ENCODE data around the gene LSG1.
"Not testable (repeated sequence)": the region's sequence is repeated elsewhere in the genome, so short reads cannot be mapped to it uniquely, and the experiment has no call there.

Gene LSG1

DNA sequence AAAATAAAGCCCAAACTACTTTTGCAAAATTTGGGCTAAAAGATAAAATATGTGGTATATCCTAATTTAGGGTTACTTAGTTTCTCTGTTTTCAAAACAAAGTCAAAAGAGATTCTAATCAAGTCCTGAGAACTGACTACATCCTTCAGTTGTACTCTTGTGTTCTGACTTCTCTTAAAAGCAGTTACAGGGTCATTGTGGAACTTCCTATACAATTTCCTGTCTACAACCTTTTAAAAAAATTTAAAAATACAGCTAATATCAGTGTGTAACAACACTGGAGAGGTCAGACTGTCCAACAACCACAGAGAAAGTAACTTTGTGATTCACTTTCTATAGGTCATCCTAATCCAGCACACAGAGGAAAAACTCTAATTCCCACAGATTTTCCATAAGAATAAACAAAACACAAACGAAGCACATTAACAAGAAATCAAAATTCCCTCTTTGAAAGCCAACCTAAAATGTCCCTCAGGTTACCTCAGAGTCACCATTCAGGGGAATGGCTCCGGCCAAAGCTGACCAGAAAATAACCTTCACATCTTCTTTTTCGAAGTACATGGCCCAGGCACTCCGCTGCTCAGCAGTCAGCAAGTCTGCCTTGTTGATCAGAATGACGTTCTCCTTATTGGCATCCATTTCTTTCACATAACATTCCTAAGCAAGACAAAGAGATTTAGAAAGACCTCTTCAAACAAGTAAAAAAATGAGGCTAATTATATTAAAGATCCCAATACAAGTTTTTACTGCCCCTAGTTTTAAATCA is 13.3 kb downstream of the LSG1 start:
- no peak for DNase-seq (ENCODE audit: low read depth in 2 of 2)

DNA sequence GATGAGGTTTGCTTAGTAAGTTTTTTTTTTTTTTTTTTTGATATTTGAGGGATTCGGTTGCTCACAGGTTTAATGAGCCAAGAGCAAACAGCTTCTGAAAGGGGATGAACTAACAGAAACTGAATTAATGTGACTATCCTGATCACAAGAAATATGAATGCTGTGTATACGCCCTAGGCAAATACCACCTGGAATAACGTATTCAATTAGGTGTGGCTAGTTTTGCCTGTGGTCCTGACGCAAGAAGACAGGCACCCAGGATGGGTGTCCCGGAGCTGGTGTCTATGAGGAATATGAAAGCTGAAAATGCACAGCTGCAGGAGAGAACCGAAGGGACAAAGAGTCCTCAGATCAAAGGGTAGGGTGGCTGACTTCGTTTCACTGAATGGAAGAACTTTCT is 14.6 kb downstream of the LSG1 start:
- no peak for DNase-seq (ENCODE audit: low read depth in 2 of 2)

DNA sequence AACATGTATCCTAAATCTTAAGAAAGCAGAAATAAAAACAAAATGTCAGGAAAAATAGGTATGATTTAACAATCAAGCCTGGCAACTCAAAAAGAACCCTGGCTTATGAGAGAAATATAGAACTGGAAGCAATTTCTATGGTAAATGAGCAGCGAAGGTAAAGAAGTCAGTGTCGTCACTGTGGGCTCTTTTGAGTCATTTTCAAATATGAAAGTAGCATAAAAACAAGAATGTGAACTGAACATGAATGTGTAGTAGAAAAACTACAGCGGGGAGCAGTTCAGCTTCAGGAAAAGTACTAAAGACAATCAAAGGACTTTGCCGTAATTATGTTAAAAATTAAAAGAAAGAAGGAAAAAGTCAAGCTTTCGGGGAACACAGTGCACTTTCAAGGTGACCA is 17.5 kb downstream of the LSG1 start:
- no peak for DNase-seq (ENCODE audit: low read depth in 2 of 2)

DNA sequence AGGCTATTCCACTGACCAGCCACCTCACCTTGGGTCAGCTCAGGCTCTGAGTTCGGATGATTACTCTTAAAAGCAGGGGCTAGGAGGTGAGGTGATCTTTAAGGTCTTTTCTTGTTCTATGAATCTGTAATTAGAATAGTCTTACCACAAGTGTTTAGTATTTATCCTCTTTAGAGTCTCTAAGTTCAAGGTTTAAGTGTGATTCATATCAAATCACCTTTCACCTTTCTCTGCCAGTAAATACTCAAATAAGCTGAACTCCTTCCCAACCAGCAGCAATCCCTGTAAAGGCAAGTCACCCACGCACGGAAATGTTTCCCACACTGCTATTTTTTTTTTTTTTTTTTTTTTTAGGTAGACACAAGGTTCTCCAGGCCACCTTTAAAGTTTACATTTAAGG is 24.2 kb downstream of the LSG1 start:
- no peak for DNase-seq (ENCODE audit: low read depth in 2 of 2)

DNA sequence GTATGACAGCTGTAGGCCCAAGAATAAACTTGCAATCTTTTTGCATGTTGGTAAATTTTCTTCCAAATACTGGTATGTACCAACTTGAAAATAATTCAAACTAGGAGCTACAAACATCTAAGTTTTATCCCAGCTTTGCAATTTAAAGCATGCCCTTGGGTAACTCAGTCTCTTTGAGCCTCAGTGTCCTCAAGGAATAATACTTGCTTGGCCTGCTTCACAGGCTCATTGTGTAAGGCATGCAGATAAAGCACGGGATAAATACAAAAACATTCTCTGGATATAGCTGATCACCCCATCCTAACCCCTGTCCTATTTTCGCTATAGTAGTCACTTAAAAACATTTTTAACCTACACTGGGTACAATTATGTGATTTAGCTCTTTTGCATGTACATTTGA is 29.2 kb downstream of the LSG1 start:
- no peak for DNase-seq (ENCODE audit: low read depth in 2 of 2)

DNA sequence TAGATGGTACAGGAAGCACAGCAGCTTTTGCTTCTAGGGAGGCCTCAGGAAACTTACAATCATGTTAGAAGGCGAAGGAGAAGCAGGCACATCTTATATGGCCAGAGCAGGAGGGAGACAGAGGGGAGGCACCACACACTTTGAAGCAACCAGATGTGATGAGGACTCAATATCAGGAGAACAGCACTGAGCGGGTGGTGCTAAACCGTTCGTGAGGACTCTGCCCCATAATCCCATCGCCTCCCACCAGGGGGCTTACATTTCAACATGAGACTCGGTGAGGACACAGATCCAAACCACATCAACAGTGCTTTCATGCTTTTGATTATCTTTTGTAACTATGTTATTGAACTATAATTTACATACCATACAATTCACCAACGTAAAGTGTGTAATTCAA is 31.2 kb downstream of the LSG1 start:
- no peak for DNase-seq (ENCODE audit: low read depth in 2 of 2)

DNA sequence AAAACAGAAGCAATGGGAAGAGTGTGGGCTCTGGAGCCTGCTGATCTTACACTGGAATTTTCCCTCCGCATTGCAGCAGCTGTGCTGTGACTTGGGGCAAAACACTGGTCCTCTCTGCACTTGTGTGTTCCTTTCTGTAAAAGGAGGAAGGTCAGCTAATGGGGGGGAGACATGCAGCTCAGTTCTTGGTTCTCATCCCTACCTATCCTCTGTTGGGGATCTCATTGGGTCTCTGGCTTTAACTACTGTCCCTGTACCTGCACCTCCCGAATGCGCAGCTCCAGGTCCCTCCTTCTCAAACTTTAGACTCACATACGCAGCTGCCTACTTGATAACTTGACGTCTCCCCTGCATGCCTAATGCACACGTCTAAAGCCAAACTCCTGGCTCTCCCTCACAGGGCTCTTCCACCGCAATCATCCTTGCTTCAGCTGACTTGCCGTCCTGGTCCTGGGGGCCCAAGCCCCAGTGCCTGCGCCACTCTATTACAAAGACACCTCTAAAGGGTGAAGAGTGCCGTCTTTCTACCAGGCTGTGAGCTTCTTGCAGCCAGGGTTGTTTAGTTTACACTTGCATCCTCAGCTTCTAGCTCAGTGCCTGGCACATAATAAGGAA is 32.9 kb downstream of the LSG1 start:
- no peak for DNase-seq (ENCODE audit: low read depth in 2 of 2)

DNA sequence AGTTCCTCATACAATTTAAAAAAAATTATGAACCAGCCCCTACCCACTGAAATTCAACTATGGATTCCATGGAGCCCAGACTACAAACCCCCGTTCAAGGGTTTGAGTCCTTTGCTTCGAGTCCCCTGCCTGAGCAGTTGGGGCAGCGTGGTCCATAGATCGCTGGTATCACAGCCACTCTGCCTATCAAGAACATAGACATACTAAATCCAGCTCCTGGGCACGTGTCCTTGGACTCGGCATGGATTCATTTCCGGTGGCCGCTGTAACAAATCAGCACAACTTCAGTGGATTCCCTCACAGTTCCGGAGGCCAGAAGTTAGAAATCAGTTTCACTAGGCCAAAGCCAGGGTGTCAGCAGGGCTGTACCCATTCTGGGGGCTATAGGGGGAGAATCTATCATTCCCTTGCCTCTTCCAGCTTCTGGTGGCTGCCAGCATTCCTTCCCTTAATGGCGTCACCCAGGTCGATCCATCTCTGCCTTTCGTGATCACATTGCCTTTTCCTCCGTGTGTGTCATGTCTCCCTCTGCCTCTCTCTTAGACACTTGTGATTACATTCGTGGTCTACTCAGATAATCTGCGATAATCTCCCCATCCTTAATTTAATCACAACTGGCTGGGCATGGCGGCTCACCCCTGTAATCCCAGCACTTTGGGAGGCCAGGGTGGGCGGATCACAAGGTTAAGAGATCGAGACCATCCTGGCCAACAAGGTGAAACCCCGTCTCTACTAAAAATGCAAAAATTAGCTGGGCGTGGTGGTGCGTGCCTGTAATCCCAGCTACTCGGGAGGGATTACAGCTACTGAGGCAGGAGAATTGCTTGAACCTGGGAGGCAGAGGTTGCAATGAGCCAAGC is 34.2 kb downstream of the LSG1 start:
- DNase-seq (ENCODE audit: low read depth in 2 of 2), result no peak

DNA sequence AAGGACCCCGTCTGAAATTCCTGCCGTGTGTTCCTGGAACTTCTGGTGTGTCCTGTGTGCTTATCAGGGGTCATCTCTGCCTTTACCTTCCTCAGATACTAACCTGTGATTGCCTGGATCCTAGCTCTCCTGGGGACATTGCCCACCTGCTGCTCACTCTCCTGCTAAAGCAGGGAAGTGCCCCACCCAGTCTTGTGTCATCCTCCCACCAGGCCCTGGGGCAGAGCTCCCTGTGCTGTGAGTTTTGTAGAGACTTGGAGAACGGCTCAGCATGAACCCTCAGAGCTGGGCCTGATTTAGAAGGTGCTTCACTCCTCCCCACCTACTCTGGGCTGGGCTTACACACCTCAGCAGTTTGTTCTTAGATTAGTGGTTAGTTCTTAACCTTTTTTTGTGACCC is 34.9 kb downstream of the LSG1 start:
- DNase-seq (ENCODE audit: low read depth in 2 of 2), result no peak

DNA sequence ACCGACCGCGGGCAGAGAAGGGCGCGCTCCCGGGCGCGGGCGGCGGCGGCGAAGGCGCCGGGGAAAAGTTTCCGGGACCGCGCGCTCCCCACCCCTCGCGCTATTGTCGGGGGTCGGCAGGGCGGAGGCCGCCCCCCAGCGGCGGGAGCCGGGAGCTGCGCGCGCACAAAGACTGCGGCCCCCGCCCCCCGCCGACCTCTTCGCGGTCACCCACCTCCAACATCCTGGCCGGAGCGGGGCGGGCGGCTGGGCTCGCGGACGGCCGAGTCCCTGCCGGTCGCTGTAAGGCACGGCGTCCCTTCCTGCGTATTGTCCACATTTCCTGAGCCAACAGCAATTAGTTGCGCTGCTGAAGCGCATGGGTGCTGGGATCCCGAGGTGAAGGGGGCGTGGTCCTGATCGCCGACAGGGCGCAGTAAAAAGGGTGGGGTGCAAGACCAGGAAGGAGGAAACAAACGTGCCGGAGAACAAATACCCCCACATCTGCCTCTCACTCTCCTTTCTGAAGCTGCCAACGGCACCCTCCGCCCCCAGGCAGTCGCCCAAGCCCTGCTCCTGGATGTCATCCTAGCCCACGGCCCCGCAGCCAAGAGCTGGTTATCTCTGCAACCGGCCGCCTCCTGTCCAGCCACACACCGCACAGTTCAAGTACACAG is 38.5 kb downstream of the LSG1 start, which contains the start of gene TMEM44:
Gene TMEM44, minus strand, starts transcription at position 71 of the 656 bp plus-strand sequence. CDS start 204 bp downstream, outside the sequence.
- DNase-seq (ENCODE audit: low read depth in 2 of 2), result peak in 1 of 2 experiments; percentile 27

DNA sequence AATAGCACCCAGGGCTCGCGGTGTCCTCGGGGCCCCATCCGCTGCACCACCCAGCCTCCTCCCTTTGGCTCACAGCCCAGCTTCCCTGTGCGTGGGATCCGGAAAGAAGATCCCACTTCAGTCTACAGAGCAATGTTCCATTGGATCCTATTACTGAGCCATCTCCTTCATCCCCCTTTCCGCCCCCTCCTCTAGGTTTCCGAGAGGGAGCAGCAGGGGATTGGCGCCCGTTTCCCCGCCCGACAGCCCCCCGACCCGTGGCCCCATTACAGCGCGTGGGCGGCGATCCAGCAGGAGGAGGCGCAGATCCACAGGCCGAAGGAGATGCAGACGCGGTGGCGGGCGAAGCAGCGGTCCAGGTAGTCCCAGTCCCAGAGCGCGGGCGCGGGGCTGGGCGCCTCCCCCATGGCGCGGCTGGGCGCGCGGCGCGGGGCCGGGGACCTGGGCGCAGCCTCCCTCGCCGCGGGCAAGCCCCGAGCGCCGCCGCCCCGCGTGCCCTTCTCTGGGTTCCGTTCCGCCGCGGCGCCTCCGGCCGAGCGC is 39.1 kb downstream of the LSG1 start:
- DNase-seq (ENCODE audit: low read depth in 2 of 2), result no peak

DNA sequence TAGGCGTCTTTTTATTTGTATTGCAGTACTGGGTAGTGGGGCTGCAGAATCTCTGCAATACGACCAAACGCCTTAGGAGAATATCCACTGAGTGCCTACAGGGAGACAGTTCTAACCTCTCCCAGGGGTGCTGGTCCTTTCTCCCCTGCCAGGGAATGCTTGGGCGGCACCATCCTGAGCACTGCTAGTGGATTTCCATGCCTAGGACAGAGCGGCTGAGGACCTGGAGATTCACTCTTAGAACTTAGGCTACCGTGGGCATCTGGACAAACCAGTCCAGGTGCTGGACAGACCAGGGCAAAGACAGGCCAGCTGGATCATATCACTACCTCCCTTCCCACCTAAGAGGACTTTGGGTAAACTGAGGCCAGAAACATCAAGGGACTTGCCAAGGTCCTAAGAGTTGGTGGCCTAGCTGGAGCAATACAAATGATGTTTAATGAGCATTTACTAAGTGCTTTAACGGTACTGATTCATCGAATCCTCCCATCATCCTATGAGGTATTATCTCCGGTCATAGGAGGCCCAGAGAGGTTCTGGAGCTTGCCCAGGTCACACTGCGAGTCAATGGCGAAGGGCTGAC is 39.7 kb downstream of the LSG1 start:
- DNase-seq (ENCODE audit: low read depth in 2 of 2), result no peak

DNA sequence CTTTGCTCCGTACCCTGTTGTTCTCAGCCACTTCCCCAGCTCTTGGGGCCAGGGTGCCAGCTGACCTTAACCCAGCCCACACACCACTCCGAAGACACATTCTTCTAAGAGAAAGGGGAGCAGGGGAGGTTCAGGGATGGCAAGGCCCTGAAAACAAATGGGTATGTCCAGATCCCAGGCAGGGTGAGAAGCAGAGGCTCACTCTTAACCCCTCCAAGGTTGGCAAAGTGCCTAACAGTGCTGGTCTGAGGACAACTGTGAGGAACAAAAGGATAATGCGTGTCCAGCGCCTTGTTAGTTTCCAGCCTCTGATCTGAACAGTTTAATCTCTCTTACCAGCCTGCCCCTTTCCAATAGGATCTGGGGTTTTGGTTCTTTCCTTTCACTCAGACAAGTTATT is 40.3 kb downstream of the LSG1 start:
- no peak for DNase-seq (ENCODE audit: low read depth in 2 of 2)

DNA sequence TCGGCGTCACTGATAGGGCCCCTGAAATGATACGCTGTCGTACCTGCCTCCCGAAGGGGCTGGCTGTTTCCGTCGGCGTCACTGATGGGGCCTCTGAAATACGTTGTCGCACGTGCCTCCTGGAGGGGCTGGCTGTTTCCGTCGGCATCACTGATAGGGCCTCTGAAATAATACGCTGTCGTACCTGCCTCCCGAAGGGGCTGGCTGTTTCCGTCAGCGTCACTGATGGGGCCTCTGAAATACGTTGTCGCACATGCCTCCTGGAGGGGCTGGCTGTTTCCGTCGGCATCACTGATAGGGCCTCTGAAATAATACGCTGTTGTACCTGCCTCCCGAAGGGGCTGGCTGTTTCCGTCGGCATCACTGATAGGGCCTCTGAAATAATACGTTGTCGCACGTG is 41.3 kb downstream of the LSG1 start:
- not testable (repeated sequence) for DNase-seq (ENCODE audit: low read depth in 2 of 2)

DNA sequence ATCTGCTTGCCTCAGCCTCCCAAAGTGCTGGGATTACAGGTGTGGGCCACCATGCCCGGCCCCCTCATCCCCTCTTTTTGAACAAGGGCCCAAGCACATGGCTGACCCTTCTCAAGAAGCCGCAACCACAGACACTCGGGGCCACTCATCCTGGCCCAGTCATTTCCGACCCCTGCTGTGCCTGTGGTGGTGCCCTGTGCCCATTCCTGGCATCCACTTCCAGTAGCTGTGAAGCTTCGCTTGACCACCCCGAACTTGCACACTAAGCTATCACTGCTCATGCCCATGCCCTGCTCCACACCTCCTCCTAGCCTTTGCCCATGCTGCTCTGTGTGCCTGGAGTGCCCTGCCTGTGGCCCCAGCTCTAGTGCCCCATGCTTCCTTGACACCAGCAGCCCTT is 47.0 kb downstream of the LSG1 start:
- DNase-seq (ENCODE audit: low read depth in 2 of 2), result no peak

DNA sequence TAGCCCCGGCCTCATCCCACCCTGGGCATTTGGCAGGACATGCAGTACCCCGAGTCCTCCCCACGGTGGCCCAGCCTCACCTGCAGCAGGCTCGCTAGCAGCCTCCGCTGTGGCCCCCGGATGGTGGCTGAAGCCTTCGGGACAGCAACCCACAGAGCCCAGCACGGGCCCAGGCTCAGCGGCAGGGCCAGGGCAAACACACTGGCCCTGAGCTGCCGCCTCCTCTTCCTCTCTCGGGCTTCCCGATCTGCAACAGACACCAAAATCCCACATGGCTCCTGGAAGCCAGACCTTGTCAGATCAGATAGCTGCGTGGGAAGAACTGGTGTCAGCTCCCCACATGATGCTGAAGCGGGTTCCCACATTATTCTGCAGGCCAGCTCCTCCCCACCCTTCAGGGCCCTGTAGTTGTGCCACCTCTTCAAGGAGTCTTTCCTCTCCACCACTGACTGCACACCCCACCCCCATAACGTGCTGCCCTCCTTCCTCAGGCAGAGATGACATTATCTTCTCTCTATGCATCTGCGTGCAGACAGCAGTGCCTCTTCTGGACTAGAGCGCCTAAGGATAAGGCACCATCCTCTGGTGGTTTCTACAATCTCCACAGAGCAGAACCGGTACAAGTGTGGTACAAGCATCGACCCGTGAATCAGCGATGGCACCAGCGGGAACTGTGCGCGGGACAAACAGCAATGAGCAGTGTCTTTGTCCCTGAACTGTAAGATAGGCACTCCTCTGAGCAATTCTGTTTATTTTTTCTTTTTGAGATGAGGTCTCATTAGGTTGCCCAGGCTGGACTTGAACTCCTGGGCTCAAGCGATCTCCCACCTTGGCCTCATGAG is 48.3 kb downstream of the LSG1 start:
- no peak for DNase-seq (ENCODE audit: low read depth in 2 of 2)

DNA sequence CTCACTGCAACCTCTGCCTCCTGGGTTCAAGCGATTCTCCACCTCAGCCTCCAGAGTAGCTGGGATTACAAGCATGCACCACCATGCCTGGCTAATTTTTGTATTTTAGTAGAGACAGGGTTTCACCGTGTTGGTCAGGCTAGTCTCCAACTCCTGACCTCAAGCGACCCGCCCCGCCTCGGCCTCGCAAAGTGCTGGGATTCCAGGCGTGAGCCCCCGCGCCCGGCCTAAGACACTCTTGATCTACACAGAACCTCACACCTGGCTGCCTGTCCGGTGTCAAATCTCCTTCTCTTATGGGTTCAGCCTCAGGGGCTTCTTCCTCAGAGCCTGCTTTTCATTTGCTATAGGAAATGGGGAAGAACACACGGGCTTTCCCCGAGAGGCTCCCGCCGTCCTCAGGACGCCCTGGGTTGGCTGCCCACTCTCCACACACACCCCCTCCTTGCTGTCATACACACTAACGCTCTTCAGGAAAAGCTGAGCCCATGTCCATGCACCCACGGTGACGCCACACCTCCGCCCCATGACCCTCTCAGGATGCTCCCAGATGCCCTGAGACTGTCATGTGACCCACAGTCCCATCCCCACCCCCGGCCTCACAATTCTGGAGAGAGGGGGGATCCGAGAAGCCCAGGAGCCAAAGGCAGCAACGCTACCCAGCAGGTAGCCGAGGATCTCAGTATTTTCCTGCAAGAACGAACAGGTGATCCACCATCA is 49.2 kb downstream of the LSG1 start:
- DNase-seq (ENCODE audit: low read depth in 2 of 2), result no peak

DNA sequence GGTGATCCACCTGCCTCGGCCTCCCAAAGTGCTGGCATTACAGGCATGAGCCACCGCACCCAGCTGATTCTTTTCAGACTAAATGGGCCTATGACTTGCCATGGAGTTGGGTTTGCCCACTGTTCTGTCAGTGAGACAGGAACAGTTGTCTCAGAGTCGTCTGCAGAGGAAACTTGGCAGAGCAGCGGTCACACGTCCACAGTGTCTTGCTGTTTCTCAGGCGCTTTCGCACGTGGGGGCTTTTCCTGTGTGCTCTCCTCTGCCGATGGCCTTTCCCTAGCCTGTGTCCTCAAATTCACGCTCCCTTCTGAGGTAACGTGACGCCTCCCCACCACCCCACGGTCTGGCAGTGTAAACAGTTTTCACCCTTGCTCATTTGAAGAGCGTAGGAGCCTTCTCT is 50.0 kb downstream of the LSG1 start:
- DNase-seq (ENCODE audit: low read depth in 2 of 2), result no peak

DNA sequence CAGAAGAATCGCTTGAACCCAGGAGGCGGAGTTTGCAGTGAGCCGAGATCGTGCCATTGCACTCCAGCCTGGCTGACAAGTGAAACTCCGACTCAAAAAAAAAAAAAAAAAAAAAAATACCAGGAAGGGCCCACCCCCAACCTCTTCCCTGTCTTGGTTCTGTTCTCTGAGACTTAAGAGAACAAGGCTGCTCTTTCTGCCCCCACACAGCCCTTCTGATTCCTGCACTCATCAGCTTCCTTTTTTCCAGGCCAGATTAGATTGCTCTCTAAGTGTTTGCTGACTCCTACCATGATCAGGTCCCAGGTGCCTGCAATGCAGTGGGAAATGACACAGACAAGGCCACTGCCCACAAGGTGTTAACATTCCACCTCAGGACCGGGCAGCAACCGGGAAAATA is 51.8 kb downstream of the LSG1 start:
- no peak for DNase-seq (ENCODE audit: low read depth in 2 of 2)

DNA sequence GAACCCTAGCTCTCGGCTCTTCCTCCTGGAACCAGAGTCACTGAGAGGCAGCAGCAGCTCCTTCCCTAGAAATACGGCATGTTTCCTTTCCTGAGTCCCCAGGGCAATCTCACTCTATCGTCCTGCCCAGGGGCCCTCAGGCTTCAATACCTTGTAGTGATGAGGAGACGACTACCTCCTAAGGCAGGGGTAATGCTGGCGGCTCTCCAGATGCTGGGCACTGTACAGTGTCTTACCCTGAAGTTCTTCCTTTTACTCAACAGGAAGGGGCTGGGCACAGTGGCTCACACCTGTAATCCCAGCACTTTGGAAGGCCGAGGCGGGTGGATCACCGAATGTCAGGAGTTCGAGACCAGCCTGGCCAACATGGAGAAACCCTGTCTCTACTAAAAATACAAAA is 52.2 kb downstream of the LSG1 start:
- no peak for DNase-seq (ENCODE audit: low read depth in 2 of 2)
